Memory B cell (primary cell): Measurements from ENCODE around the gene CACNB4.

ENCODE experiments used
- ATAC-seq: fragments of 150-1000 bp; cut with Tn5 transposase; 2 replicates; pipeline ENCODE4 v1.10.0; 2021; ENCODE audit warnings: low read depth, mild to moderate bottlenecking, moderate library complexity
- DNase-seq, 2 donors: peaks; one replicate each; pipeline ENCODE4 v3.0.0; 2022; ENCODE audit warnings: low spot score in 2 of 2
- H3K27ac Mint-ChIP-seq: one replicate; pipeline ENCODE4 v1.8.0; 2022; ENCODE audit warnings: mild to moderate bottlenecking, moderate library complexity, mixed read lengths
- H3K27me3 Mint-ChIP-seq: one replicate; pipeline ENCODE4 v1.8.0; 2022; ENCODE audit warnings: mixed read lengths
- H3K36me3 Mint-ChIP-seq: one replicate; pipeline ENCODE4 v1.8.0; 2022; ENCODE audit warnings: mild to moderate bottlenecking, mixed read lengths
- H3K4me1 Mint-ChIP-seq: one replicate; pipeline ENCODE4 v1.8.0; 2022; ENCODE audit warnings: mixed read lengths
- H3K4me3 Mint-ChIP-seq: one replicate; pipeline ENCODE4 v1.8.0; 2022; ENCODE audit warnings: mild to moderate bottlenecking, moderate library complexity, mixed read lengths
- H3K9me3 Mint-ChIP-seq: one replicate; pipeline ENCODE4 v1.8.0; 2022; ENCODE audit warnings: mixed read lengths

Gene CACNB4

DNA sequence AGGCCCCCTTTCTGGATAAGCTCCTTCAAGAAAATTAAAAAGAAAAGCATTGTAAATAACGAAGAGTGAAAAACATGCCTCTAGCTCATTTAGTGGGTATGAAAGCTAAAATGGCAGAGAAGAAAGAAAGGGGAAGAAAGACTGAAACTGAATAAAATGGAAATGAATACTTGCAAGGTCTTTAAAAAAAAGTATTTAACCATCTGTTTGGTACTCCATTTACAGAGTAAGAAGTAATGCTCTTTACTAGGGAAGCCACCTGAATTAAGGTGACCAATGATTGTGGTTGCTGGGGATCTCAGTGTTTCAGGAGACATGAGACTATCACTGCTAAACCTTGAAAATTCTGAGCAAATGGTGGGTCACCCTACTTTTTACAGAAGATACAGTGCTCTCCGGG lies 253.0 kb downstream of the CACNB4 start:
- no peaks in the 10 kb centered on the region for H3K9me3 Mint-ChIP-seq
- DNase-seq, result no peak
- no peak for ATAC-seq
- no peaks in the 10 kb centered on the region for H3K36me3 Mint-ChIP-seq
- H3K27ac Mint-ChIP-seq, result no peak overlapping the region
- H3K27me3 Mint-ChIP-seq, result no peaks in the 10 kb centered on the region
- H3K4me3 Mint-ChIP-seq, result no peak overlapping the region
- peaks cover 18% of the 10 kb centered on the region for H3K4me1 Mint-ChIP-seq

DNA sequence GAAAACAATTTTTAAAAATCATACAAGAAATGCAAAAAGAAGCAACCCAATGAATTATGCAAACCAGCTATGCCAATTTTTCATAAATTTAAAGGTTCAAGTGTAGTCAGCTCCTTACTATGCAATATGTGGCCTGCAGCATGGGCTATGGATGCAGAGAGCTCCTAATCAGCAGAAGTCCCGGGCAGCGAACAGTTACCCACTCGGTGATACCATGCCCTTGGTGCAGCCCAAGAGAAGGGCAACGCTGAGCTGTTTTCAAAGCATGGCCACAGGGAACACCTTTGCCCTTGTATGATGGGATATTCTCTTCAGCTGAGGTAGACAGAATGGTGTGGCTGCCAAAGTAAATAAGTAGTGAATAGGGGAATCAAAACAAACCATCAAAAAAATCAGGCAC lies 253.4 kb downstream of the CACNB4 start:
- H3K27ac Mint-ChIP-seq, result no peak overlapping the region
- no peaks in the 10 kb centered on the region for H3K27me3 Mint-ChIP-seq
- no peak overlapping the region for H3K4me3 Mint-ChIP-seq
- no peak for DNase-seq
- peaks cover 19% of the 10 kb centered on the region for H3K4me1 Mint-ChIP-seq
- H3K36me3 Mint-ChIP-seq, result no peaks in the 10 kb centered on the region
- no peak for ATAC-seq
- no peaks in the 10 kb centered on the region for H3K9me3 Mint-ChIP-seq

DNA sequence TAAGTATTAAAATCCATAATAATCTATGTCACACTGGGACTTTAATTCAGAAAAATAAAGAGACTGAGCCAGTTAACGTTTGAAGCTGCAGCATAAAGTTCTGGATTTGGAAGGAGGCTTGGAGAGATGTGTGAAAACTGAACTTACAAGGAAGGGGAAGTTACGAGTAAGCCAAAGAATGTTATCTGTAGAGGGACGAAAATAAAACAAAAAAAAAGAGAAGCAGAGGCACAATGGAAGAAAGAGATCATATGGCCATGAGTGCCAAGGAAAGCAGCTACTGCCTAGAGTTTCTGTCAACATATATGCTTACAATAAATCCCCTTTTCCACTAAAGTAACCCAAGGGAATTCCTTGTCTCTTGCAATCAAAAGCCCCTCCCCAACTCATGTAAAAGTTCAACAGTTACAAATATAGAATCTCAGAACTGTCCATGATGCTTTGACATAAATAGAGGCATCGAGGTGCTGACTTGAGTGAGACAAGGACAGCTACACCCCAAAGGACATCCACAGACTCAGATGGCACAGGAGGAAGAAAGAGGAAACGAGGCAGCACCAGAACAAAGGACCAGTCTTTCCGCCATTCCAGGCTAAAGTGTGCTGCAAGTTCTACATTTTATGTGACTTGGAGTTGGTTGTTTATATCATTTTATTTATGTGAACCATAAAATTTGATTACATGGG lies 254.5 kb downstream of the CACNB4 start:
- no peaks in the 10 kb centered on the region for H3K36me3 Mint-ChIP-seq
- no peak for ATAC-seq
- H3K4me3 Mint-ChIP-seq, result no peak overlapping the region

DNA sequence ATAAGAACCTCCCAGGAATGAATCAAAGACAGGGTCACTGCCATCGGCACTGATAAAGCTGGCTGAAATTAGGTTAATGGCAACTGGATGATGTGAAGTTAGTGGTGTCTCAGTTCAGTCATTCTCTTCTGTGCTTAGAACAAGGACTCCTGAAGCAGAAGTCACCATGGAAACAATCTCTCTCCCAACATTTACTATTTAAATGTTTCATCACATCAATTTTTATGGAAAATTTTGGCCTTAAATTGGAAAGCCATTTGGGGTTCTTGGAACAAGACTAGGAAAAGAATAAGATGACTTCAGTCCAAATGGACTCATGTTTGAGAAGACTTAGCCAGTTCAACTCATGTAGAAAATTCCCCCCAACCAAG lies 255.2 kb downstream of the CACNB4 start:
- H3K27me3 Mint-ChIP-seq, result no peaks in the 10 kb centered on the region
- peaks cover 25% of the 10 kb centered on the region for H3K4me1 Mint-ChIP-seq
- DNase-seq, result no peak
- peak overlapping the region; percentile 14 for H3K4me3 Mint-ChIP-seq
- H3K9me3 Mint-ChIP-seq, result no peaks in the 10 kb centered on the region
- no peaks in the 10 kb centered on the region for H3K36me3 Mint-ChIP-seq
- H3K27ac Mint-ChIP-seq, result peak overlapping the region; percentile 36
- ATAC-seq, result no peak

More for the DNA sequence above, 254.5 kb downstream of the CACNB4 start:
- no peak overlapping the region for H3K27ac Mint-ChIP-seq
- no peaks in the 10 kb centered on the region for H3K9me3 Mint-ChIP-seq
- peaks cover 25% of the 10 kb centered on the region for H3K4me1 Mint-ChIP-seq
- DNase-seq, result no peak
- H3K27me3 Mint-ChIP-seq, result no peaks in the 10 kb centered on the region

DNA sequence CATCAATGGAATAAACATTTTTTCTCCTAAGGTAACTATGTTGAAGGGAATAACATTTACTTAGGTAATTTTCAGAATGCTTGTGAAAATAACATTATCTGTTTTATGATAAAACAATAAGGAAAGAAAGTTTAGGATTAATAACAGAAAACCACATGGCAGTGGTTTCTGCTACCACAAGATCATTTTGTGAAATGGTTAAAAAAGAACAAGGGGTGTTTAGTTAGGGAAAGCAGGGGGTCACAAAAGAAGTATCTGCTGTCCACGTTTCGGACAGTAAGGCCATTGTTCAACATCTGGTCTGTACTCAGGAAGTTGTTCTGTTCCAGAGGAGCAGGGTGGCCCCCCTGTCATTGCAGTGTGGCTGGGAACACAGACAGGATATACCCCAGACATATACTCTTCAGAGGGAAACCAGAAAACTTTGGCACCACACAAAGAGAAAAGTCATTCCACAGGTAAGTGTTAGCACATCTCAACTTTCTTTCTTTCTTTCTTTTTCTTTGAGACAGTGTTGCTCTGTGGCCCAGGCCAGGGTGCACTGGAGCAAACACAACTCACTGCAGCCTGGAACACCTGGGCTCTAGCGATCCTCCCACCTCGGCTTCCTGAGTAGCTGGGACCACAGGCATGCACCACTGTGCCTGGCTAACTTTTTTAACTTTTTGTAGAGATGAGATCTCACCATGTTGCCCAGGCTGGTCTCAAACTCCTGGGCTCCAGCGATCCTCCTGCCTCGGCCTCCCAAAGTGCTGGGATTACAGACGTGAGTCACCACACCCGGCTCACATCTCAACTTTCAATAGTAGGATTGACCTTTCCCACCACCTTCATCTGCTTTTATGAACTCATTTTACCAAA lies 255.8 kb downstream of the CACNB4 start:
- ATAC-seq, result peak; percentile 53
- peaks cover 25% of the 10 kb centered on the region for H3K4me1 Mint-ChIP-seq
- H3K36me3 Mint-ChIP-seq, result no peaks in the 10 kb centered on the region
- DNase-seq, result no peak
- peak overlapping the region; percentile 36 for H3K27ac Mint-ChIP-seq
- no peaks in the 10 kb centered on the region for H3K9me3 Mint-ChIP-seq
- peak overlapping the region; percentile 14 for H3K4me3 Mint-ChIP-seq
- no peaks in the 10 kb centered on the region for H3K27me3 Mint-ChIP-seq

DNA sequence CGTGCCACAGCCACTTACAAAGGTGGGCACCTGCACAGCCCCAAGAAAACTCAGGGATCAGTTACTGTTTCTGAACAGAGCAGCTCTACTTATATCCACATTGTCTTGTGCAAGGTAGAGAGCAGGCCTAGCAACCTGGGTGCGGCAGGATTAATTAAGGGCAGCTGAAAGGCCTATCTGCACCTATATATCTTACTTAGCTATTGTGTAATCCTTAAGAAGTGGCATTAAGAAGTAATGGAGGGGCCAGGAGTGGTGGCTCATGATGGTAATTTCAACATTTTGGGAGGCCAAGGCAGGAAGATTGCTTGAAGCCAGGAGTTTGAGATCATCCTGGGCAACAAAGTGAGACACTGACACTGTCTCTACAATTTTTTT lies 257.8 kb downstream of the CACNB4 start:
- Mint-ChIP-seq H3K36me3 (no peaks in the 10 kb centered on the region), H3K9me3 (no peaks in the 10 kb centered on the region), H3K27me3 (no peaks in the 10 kb centered on the region), H3K27ac (no peak overlapping the region), H3K4me1 (peaks cover 27% of the 10 kb centered on the region), H3K4me3 (no peak overlapping the region)
- no peak for ATAC-seq
- DNase-seq, result no peak

DNA sequence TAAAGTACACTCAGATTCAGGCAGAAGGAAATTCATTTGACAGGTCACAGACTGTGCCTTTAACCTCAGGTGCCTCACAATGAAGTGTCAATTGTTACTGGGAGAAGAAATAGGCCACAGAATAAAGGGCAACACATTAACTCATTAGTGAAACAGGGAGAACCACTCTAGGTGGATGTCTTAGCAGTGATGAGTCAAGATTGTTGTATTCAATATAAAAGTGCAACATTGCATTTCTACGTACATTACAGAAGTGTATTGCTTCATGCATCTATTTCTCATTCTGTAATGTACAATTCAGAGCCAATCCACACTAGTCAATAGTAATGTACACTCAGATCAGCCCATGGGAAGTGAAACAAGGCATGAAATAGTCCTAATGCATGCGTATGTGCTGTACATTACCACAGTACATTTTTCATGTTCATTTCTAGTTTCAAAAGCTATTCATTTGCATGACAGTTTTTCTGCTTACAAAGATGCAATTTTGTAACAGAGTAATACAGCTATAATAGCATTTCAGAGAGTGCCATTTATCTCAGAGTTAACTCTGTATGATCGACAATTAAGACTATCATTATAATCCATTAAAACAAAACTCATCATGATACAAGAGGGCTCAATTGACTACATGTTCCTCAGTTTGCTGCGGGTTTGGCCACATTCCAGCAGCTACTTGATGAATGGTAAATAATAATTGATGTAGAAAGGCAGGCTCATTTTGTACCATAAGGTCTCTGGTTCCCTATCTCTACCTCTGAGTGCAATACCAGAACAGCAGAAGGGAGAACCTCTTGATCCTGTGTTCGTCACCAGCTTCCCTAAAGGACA lies 258.4 kb downstream of the CACNB4 start:
- Mint-ChIP-seq H3K27me3 (no peaks in the 10 kb centered on the region), H3K4me1 (peaks cover 23% of the 10 kb centered on the region), H3K4me3 (no peak overlapping the region), H3K36me3 (no peaks in the 10 kb centered on the region), H3K9me3 (no peaks in the 10 kb centered on the region), H3K27ac (no peak overlapping the region)
- ATAC-seq, result peak; percentile 32
- no peak for DNase-seq

DNA sequence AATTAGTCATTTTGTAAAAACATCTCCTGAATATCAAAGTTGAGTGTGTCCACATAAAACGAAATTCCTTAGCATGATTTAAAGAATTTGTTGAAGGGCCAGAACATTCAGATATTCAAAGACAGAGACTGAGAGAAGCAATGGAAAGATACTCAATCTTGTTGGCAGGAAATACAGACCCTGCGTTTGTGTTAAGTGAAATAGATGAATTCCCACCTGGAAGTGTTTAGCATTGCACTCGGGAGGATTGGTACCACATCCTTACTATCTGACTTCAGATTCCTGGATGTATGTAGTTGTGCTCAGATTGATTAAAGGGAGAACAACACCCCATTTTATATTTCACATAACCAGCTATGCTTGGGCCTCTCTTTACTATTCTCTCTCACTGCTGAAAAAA lies 260.9 kb downstream of the CACNB4 start:
- no peaks in the 10 kb centered on the region for H3K27me3 Mint-ChIP-seq
- H3K4me3 Mint-ChIP-seq, result no peak overlapping the region
- H3K4me1 Mint-ChIP-seq, result peaks cover 20% of the 10 kb centered on the region
- no peak for ATAC-seq
- H3K27ac Mint-ChIP-seq, result no peak overlapping the region
- H3K36me3 Mint-ChIP-seq, result no peaks in the 10 kb centered on the region
- no peak for DNase-seq
- H3K9me3 Mint-ChIP-seq, result no peaks in the 10 kb centered on the region

DNA sequence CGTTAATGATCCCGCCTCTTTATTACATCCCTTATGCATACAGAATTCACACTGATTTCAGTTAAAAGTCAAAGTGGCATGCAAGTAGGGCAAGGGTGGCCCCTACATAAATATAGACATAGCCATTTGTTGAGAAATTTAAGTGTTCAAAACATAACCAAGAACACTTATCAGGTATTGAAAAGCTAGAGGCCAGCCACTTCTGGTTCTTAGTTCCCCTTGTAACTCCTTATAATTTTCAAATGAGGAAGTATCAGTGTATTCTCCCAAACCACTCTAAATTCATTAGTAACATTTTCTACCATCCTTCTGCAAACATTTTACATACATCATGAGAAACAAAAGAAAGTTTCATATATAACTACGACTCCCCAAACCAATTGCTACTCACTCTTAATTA lies 264.9 kb downstream of the CACNB4 start:
- no peak overlapping the region for H3K4me3 Mint-ChIP-seq

DNA sequence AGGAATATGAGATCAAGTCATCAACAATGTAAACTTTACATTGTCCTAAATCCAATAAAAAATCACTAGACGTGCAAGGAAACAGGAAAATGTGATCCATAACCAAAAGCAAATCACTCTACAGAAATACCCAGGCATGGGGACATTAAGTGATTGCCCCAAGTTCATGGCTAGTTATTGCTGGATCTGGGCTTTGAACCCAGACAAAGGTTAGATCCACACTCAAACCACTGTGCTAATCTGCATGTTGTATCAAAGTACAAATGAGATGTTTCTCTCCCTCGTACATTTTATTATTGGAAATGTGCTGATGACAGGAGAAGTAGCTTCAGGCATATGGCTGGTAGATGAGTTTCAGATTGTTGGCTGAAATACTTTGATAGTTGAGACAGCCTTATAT lies 267.9 kb downstream of the CACNB4 start:
- no peak overlapping the region for H3K4me3 Mint-ChIP-seq
- ATAC-seq (no peak), DNase-seq (no peak)
- no peaks in the 10 kb centered on the region for H3K9me3 Mint-ChIP-seq
- H3K27me3 Mint-ChIP-seq, result no peaks in the 10 kb centered on the region
- peaks cover 29% of the 10 kb centered on the region for H3K4me1 Mint-ChIP-seq
- no peaks in the 10 kb centered on the region for H3K36me3 Mint-ChIP-seq
- no peak overlapping the region for H3K27ac Mint-ChIP-seq

More for the DNA sequence above, 264.9 kb downstream of the CACNB4 start:
- ATAC-seq (peak; percentile 77), DNase-seq (no peak)
- no peaks in the 10 kb centered on the region for H3K36me3 Mint-ChIP-seq
- H3K27ac Mint-ChIP-seq, result no peak overlapping the region
- H3K27me3 Mint-ChIP-seq, result no peaks in the 10 kb centered on the region
- no peaks in the 10 kb centered on the region for H3K9me3 Mint-ChIP-seq
- H3K4me1 Mint-ChIP-seq, result peaks cover 16% of the 10 kb centered on the region

DNA sequence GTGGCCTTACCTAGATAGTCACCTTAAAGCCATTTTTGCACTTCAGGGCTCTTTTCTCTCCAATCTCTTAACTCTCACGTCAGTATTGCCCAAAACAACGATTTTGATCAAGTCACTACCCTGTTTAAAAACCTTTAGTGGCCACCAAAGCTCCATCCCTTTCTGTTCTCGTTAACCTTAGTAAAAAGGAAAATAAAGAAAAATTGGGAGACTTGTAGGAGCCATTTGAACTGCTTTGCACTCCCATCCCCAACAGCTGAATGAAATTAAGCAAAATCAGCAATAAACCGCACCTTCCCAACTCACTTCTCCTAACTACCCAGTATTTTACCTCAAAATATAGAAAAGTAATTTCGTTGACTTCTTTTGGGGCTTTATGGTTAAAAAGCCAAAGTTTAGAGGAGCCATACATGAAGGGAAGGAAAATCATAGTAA lies 269.9 kb downstream of the CACNB4 start:
- no peak for ATAC-seq
- Mint-ChIP-seq H3K27me3 (no peaks in the 10 kb centered on the region), H3K4me3 (peak overlapping the region; percentile 93), H3K9me3 (no peaks in the 10 kb centered on the region), H3K27ac (peak overlapping the region; percentile 95), H3K4me1 (peaks cover 29% of the 10 kb centered on the region), H3K36me3 (no peaks in the 10 kb centered on the region)
- DNase-seq, result no peak

DNA sequence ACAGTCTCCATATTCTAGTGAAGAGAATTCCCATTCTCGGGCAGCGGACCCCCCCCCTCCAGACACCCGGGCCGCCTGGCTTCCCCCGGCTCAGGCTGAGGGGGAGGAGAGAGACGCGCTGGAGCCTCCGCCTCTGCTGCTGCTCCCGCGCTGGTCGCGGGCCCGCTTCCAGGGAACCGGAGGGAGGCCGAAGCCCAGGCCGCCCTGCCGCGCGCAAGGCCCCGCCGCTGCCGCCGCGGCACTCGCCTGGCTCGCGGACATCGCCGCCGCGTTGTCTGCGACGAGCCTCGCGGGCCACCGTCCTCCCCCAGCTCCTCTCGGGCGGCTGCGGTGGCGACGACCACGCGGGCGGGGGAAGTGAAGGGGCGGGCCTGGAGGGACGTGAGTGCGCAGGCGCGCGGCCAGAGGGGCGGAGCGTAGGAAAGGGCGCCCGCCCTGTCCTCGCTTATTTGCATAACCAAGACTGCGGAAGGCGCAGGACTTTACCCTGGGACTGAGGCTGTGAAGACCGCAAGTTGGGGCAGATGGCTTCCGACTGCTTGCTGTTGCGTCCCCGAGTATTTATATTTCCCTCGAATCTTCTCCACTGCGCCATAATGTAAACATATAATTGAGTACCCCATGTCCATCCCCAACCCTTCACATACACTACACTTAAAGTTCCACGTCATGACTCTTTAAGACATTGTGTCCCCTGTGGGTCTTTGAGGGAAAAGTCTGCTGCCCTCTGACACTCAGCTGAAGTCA lies 270.5 kb downstream of the CACNB4 start, which contains the start of gene ARL5A:
ARL5A (minus strand) TSS at position 279 of the 747 bp plus-strand sequence; CDS start at position 34, 245 bp downstream.
- ATAC-seq (peak; percentile 90), DNase-seq (peak; percentile 95 to 97)
- Mint-ChIP-seq H3K36me3 (no peaks in the 10 kb centered on the region), H3K27me3 (no peaks in the 10 kb centered on the region), H3K27ac (peak within 1 kb of the TSS; percentile 95), H3K4me3 (peak within 1 kb of the TSS; percentile 93), H3K4me1 (peaks cover 31% of the 10 kb centered on the region), H3K9me3 (no peaks in the 10 kb centered on the region)

DNA sequence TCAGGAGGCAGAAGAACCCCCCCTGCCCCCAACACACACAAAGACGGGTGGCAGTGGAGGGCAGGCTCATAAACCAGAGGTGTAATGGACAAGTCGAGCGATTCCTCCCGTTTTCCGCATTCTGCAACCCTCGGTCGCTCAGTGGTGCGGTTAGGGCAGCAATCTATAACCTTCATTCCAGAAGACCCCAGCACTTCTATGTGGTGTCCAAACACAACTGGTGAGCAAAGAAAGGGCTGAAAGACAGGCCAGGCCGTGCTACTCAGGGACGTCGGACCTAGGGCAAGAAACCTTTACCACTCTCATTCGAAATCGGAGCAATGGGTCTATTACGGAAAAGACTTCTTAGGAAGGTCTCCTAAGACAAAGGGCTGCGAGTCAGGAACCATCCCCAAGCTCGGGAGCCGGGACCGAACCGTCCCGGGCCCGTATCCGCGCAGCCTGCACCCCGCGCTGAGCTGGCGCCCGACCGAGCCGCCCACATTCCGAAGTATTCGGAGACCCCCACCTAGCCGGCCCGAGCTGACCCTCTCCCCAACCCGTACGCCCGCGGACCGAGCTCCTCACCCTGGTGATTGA lies 271.2 kb downstream of the CACNB4 start:
- Mint-ChIP-seq H3K36me3 (no peaks in the 10 kb centered on the region), H3K27ac (peak overlapping the region; percentile 95), H3K27me3 (no peaks in the 10 kb centered on the region), H3K9me3 (no peaks in the 10 kb centered on the region), H3K4me1 (peaks cover 35% of the 10 kb centered on the region), H3K4me3 (peak overlapping the region; percentile 93)
- peak; percentile 14 for ATAC-seq
- no peak for DNase-seq
